HG03342 (cell line): Measurements from ENCODE around the gene AP4E1.
"Not testable (repeated sequence)": the region's sequence is repeated elsewhere in the genome, so short reads cannot be mapped to it uniquely, and the experiment has no call there.

ENCODE experiments used
- ATAC-seq: cut with Tn5 transposase; IDR thresholded peaks from one replicate; pipeline ENCODE4 v1.9.1; 2021; ENCODE audit warnings: mild to moderate bottlenecking, moderate library complexity; ENCODE audit not compliant: unreplicated experiment

Gene AP4E1

DNA sequence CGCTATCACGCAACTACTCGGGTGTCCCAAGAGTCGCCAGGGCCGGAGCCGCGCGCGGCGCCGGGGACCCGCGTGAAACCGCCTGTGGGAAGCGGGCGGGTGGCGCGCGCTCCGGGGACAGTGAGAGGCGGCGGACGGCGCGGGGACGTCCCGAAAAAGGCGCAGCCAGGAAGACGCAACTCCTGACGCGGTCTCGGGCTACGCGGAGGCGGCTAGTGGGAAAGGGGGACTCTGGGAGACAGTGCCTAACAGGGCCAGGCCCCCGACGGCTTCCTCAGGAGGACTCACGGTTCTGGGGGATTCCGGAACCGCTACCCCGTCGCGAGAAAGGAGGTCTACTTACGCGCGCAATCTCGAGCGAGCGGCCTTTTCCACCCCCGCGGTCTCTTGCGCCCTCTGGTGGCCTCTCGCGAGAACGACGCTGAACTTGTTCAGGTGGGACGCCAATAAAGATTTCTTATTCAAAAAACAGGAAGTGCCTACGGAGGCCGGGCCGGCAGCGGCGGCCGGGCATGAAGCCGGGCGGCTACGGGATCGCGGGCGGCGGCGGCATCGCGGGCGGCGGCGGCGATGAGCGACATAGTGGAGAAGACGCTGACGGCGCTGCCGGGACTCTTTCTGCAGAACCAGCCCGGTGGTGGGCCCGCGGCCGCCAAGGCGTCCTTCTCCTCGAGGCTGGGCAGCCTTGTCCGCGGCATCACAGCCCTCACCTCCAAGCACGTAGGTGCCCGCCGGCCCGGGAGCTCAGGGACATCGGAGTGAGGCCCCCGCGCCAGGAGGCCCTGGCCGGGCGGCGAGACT lies at the start of gene AP4E1:
AP4E1 (plus strand) TSS at position 475 of the 801 bp plus-strand sequence; CDS start at position 571, 96 bp downstream.
- peak; percentile 55 for ATAC-seq

GRCh38 chr15:50860824-50861223 lies 47.7 kb upstream of the AP4E1 start:
- ATAC-seq, result no peak

GRCh38 chr15:50862553-50862952 lies 45.9 kb upstream of the AP4E1 start:
- ATAC-seq, result no peak

DNA sequence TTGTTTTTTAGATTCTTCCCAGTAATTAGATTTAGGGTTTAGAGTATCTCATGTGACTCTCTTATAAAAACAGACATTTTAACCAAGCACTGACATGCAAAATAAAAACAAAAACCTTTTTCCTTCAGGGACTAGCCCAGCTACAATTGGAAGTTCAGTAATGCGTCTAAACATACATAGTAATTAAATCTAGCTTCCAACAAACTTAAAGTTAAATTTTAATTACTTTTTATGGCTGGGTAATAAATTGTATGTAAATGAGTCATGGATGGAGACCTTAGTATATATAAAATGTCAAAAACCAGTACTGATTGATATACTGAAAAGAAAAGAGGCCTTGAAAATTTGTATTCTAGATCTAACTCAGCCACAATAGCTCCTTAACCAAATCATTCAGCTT lies 43.6 kb upstream of the AP4E1 start:
- no peak for ATAC-seq

GRCh38 chr15:50865515-50866353 lies 42.7 kb upstream of the AP4E1 start:
- no peak for ATAC-seq

DNA sequence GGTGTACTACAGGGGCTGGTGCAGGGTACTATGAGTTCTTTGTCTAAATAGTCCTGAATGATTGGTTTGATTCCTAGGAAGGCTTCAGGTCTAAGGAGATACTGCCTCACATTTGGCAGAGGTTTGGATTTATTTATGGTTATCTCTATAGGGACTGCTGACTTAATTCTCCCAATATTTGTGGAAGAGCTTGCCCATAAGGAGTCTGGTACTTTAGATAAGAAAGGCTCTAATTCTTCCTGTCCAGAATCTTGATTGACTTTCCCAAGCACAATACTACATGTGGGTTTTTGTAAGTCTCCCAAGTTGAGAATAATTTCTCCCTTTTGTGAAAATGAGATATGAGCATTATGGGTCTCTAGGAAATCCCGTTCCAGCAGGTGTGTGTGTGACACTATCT lies 36.7 kb upstream of the AP4E1 start:
- ATAC-seq, result no peak

GRCh38 chr15:50872832-50873426 lies 35.6 kb upstream of the AP4E1 start:
- ATAC-seq, result no peak

DNA sequence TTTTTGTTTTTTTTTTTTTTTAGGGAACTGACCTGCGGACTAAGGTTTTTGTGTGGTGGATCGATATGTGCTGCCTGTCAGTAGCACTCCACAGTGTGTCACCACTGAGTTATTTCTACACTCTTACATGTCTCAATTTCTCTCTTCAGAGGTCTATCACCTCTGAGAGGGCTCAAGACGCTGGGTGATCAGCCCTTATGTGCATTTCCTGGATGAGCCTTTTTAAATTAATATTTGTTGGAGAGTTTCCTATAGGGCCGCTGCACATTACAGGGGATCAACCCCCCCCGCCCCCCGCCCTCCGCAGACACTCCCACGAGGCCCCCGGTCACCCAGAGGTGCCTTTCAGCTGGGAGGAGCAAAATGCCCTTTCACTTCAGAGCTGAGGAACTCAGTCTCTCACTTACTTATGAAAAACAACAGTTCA lies 34.5 kb upstream of the AP4E1 start:
- ATAC-seq, result no peak

DNA sequence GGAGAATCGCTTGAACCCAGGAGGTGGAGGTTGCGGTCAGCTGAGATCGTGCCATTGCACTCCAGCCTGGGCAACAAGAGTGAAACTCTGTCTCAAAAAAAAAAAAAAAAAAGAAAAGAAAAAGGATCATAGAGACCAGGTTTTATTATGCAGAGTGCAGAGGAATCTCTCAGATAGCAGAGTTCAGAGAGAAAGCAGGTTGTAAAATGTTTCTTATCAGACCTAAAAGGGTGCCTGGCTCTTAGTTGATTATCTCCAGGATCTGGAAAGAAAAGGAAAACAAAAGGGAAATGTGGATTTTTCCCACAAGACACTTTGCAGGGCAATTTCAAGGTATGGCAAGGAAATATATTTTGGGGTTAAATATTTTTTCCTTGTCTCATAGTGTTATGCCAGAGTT lies 33.2 kb upstream of the AP4E1 start:
- not testable (repeated sequence) for ATAC-seq

GRCh38 chr15:50876260-50876988 lies 32.1 kb upstream of the AP4E1 start:
- no peak for ATAC-seq

- ATAC-seq, result no peak
Measured at GRCh38 chr15:50876989-50877360, 31.5 kb upstream of the AP4E1 start.

- peak; percentile 60 for ATAC-seq
Measured at GRCh38 chr15:50879016-50879617, 29.4 kb upstream of the AP4E1 start.

- ATAC-seq, result no peak
Measured at GRCh38 chr15:50880206-50880605, 28.3 kb upstream of the AP4E1 start.

DNA sequence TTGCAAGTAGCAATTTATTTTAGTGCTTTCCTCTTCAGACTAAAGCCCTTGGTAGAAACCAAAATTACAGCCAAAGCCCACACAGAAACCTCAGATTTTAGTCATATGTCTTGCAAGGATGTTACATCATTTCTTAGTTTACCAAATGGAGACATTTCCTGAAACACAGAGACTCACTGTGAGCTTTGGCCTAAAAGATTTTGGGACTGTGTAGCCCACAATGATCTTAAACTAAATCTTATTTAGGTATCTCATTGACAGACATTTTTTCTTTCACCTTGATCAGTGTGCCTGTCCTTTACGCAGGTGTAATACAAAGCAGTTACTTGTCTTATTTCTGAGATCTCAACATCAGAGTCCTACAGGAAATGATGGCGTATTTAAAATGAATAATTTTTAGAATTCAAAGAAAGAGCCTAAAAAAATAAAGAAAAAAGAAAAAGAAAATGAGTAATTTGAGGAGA lies 27.8 kb upstream of the AP4E1 start:
- ATAC-seq, result peak; percentile 38

DNA sequence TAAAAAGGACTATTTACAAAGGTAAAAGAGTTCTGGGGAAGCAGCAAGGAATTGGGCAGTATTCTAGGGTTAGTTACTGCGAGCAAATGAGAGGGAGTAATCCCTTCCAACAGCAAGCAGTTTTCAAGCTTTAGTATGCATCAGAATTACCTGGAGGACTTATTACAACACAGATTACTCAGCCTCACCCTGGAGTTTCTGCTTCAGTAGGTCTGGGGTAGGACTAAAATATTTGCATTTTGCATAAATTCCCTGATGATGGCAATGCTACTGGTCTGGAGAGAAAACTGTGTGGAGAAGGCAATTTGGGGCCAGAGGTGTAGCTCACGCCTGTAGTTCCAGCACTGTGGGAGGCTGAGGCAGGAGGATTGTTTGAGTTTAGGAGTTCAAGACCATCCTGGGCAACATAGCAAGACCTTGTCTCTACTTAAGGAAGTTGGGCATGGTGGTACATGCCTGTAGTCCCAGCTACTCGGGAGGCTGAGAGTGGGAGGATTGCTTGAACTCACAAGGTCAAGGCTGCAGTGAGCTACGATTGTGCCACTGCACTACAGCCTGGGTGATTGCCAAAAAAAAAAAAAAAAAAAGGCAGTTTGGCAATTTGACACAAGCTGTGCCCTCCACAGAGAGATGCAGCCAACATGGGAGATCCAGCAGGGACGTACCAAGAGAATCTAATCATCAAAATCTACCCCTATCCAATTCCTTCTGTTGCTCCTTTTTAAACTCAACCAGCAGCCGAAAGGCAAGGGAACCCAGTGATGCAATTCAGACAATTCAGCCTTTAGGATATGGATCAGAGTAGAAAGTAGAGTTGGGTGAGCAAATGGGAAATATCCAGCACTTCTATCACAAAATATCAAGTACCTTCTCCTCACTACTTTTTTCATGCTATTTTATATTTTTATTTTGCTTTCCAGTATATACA lies 27.1 kb upstream of the AP4E1 start:
- ATAC-seq, result no peak

DNA sequence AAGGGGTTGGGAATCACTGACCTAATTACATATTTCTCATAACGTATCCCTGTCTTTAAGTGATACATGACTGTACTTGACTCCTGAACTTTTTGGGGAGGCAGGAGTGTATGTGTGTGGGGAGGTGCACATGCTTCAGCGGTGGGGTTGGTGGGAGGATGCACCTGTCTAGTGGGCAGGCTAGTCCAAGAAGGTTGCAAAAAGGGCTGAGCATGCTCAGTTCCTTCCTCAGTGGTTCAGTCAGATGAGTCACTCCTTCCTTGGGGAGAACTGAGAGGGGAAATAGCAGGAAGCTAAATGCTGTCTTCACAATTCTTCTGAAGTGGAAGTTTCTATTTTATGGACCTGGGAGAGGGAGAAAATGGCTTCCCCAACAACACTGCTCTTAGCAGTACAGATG lies 24.6 kb upstream of the AP4E1 start:
- ATAC-seq, result no peak

GRCh38 chr15:50884540-50884939 lies 23.9 kb upstream of the AP4E1 start:
- no peak for ATAC-seq

- ATAC-seq, result no peak
Measured at GRCh38 chr15:50886139-50886467, 22.4 kb upstream of the AP4E1 start.

GRCh38 chr15:50886611-50887345 lies 21.7 kb upstream of the AP4E1 start:
- ATAC-seq, result no peak
